MCF 10A (cell line): ENCODE measurements around the gene LRP11. TPM values are rescaled to one million over a fixed set of nuclear protein-coding genes. Genes with fewer than 3 reads are reported as not detected.

Source experiments
- BruUV-seq: library from RNA; stranded (reverse); fragments of 400-500 nt; replicated peaks from 2 replicates; lab custom pipeline; 2021; lab: Mats Ljungman, UMichigan
- CTCF ChIA-PET: fragments of 300-600 bp; sonication (Branson Sonifier 250); formaldehyde crosslinking; extraction: SDS; loops from one replicate; lab custom pipeline; 2021; ENCODE audit warnings: antibody characterized with exemption, inconsistent platforms; lab: Yijun Ruan, JAX
- POLR2A ChIA-PET: fragments of 300-600, 350-650 bp; sonication (Branson Sonifier 250); formaldehyde crosslinking; extraction: SDS; loops from one replicate; lab custom pipeline; 2020; ENCODE audit warnings: antibody characterized with exemption, inconsistent platforms; lab: Yijun Ruan, JAX
- DNase-seq: peaks from one replicate; pipeline ENCODE4 v3.0.0-alpha.2; 2018; ENCODE audit not compliant: unreplicated experiment
- H3K27ac Mint-ChIP-seq: one replicate; pipeline ENCODE4 v1.8.0; 2022; ENCODE audit warnings: mild to moderate bottlenecking, low read depth, mixed read lengths; ENCODE audit not compliant: unreplicated experiment
- H3K27me3 Mint-ChIP-seq: one replicate; pipeline ENCODE4 v1.8.0; 2022; ENCODE audit warnings: mixed read lengths; ENCODE audit not compliant: insufficient read depth, unreplicated experiment
- H3K36me3 Mint-ChIP-seq: one replicate; pipeline ENCODE4 v1.8.0; 2022; ENCODE audit warnings: mild to moderate bottlenecking, moderate library complexity, mixed read lengths; ENCODE audit not compliant: insufficient read depth, unreplicated experiment
- H3K4me1 Mint-ChIP-seq: one replicate; pipeline ENCODE4 v1.8.0; 2022; ENCODE audit warnings: mixed read lengths; ENCODE audit not compliant: insufficient read depth, unreplicated experiment
- H3K4me3 Mint-ChIP-seq: one replicate; pipeline ENCODE4 v1.8.0; 2022; ENCODE audit warnings: mild to moderate bottlenecking, moderate library complexity, mixed read lengths; ENCODE audit not compliant: unreplicated experiment
- H3K9me3 Mint-ChIP-seq: one replicate; pipeline ENCODE4 v1.8.0; 2022; ENCODE audit warnings: mixed read lengths; ENCODE audit not compliant: unreplicated experiment
- intact Hi-C: fragments of 100-400 bp; cut with micrococcal nuclease; formaldehyde crosslinking; loops from 2 replicates; pipeline ENCODE4 v1.14.1; 2022
- total RNA-seq: library from RNA; stranded (reverse); gene quantifications from 2 replicates; pipeline ENCODE4 v1.2.3, GENCODE V29; 2022
- TF ChIP-seq, protein P1 (sequence below): fragments of 200-600 bp; IDR thresholded peaks from one replicate; pipeline ENCODE4 v1.8.0; 2022; ENCODE audit warnings: antibody characterized with exemption, mild to moderate bottlenecking; ENCODE audit not compliant: unreplicated experiment

The LRP11 gene
- total RNA-seq, 1 experiment from 2014 or later: 46.1 TPM

DNA sequence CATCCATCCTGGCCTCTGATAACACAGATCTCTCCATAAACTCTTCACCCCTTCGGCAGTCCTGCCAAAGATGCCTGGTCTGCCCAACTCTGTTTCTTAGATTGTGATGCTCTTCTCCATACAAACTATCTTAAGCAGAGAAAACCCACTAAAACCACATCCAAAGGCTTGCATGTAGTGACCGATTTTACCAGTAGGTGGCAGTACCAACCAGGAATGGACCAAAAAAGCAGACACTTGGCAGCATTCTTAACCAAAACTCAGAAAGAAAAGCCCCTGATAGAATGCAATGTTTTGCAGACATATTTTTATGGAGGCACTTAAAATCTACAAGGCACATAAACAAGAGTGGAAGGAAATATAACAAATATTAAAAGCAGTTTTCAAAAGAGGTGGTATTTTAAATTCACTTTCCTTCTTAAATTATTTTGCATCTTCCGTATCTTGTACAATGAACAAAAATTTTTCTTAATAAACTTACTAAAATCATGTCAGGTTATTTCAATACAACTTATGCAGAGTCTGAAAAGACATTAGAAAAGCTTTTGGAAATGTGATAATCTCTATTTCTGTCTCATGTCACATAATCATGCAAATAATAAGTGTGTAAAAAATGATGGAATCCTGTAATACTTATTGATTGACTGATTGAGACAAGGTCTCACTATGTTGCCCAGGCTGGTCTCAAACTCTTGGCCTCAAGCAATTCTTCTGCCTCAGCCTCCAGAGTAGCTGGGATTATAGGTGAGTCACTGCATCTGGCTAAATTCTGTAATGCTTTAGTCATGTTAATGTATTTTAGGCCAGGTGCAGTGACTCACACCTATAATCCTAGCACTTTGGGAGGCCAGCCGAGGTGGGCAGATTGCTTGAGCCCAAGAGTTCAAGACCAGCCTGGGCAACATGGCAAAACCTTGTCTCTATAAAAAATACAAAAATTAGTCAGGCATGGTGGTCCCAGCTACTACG is 29.4 kb downstream of the LRP11 start:
- TF ChIP-seq, protein P1, sequence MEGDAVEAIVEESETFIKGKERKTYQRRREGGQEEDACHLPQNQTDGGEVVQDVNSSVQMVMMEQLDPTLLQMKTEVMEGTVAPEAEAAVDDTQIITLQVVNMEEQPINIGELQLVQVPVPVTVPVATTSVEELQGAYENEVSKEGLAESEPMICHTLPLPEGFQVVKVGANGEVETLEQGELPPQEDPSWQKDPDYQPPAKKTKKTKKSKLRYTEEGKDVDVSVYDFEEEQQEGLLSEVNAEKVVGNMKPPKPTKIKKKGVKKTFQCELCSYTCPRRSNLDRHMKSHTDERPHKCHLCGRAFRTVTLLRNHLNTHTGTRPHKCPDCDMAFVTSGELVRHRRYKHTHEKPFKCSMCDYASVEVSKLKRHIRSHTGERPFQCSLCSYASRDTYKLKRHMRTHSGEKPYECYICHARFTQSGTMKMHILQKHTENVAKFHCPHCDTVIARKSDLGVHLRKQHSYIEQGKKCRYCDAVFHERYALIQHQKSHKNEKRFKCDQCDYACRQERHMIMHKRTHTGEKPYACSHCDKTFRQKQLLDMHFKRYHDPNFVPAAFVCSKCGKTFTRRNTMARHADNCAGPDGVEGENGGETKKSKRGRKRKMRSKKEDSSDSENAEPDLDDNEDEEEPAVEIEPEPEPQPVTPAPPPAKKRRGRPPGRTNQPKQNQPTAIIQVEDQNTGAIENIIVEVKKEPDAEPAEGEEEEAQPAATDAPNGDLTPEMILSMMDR: peak; percentile 80
- POLR2A ChIA-PET: interaction anchor here (0.7 to 14.2 kb wide), 10 partner anchors 12 to 269 kb away, joined by 3 to 255 read pairs (median 4); partner anchors contain the start of genes GINM1 and LRP11
- BruUV-seq: no TSS peak
- CTCF ChIA-PET: interaction anchor here (0.7 to 5.0 kb wide), 27 partner anchors 7 to 916 kb away, joined by 3 to 40 read pairs (median 4); partner anchors contain the start of gene LRP11
- no peak overlapping the region for H3K27ac Mint-ChIP-seq
- peak; percentile 80 for DNase-seq
- H3K9me3 Mint-ChIP-seq: no peaks in the 10 kb centered on the region
- H3K27me3 Mint-ChIP-seq: no peaks in the 10 kb centered on the region
- H3K36me3 Mint-ChIP-seq: peaks cover 60% of the 10 kb centered on the region
- intact Hi-C loops: loop anchor here (1.0 kb wide), 2 partner anchors 31 to 92 kb away; no protein-coding TSS in a partner anchor
- no peaks in the 10 kb centered on the region for H3K4me1 Mint-ChIP-seq
- H3K4me3 Mint-ChIP-seq: no peak overlapping the region

DNA sequence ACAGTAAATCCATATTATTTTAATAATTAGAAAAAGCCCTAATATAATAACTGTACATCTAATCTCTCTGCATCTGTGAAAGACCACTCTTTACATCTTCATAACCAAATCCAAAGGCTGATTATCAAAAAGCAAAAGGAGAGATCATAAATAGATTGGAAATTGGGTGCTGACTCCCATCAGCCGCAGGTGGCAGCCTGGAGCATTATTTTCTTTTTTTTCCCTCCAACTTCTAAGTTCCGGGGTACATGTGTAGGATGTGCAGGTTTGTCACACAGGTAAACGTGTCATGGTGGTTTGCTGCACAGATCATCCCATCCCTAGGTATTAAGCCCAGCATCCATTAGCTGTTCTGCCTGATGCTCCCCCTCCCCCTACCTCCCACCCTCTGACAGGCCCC is 30.5 kb downstream of the LRP11 start:
- BruUV-seq: no TSS peak
- DNase-seq: no peak
- Mint-ChIP-seq H3K36me3 (peaks cover 61% of the 10 kb centered on the region), H3K9me3 (no peaks in the 10 kb centered on the region), H3K27ac (no peak overlapping the region), H3K4me3 (no peak overlapping the region), H3K27me3 (no peaks in the 10 kb centered on the region), H3K4me1 (no peaks in the 10 kb centered on the region)
- ChIA-PET POLR2A (no interaction called here), CTCF (interaction anchor here (0.6 to 5.0 kb wide), 15 partner anchors 10 to 184 kb away, joined by 3 to 40 read pairs (median 4); partner anchors contain the start of gene LRP11)
- TF ChIP-seq, protein P1: no peak
- intact Hi-C loops: loop anchor here (1.0 kb wide), 2 partner anchors 32 to 93 kb away; no protein-coding TSS in a partner anchor

DNA sequence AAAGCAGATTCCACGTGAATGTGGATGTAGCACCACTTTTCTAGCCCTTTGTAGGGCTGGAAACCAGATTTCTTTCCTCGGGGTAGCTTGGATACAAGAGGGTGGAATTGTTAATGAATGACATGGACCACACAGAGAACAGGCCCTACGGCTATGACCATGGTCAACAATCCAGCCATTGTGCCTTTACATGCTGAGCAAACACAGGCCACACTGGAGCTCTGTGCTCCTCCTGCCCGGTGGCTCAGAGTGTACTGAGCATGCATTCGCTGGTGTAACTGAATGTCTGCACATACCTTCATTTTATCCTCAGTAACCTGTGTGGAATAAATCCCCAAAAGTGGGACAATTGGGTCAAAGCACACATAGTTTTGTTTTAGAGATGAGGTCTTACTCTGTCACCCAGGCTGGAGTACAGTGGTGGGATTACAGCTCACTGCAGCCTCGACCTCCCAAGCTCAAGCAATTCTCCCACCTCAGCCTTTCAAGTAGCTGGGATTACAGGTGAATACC is 32.8 kb downstream of the LRP11 start:
- no TSS peak for BruUV-seq

More for the DNA sequence above, 32.8 kb downstream of the LRP11 start:
- peaks cover 58% of the 10 kb centered on the region for H3K36me3 Mint-ChIP-seq
- H3K27ac Mint-ChIP-seq: no peak overlapping the region
- no peaks in the 10 kb centered on the region for H3K27me3 Mint-ChIP-seq
- no peaks in the 10 kb centered on the region for H3K4me1 Mint-ChIP-seq
- POLR2A ChIA-PET: interaction anchor here (0.6 to 1.2 kb wide), 2 partner anchors 25 to 298 kb away, joined by 3 to 4 read pairs; no protein-coding TSS in a partner anchor
- intact Hi-C loops: no loop called here
- TF ChIP-seq, protein P1: no peak
- DNase-seq: no peak
- H3K9me3 Mint-ChIP-seq: no peaks in the 10 kb centered on the region
- CTCF ChIA-PET: interaction anchor here (0.5 to 2.4 kb wide), 8 partner anchors 9 to 130 kb away, joined by 3 to 10 read pairs (median 4); no protein-coding TSS in a partner anchor
- H3K4me3 Mint-ChIP-seq: no peak overlapping the region
